T-cell (primary cell): ENCODE data around the gene SIGLEC9. TPM values are rescaled to one million over a fixed set of nuclear protein-coding genes. Genes with fewer than 3 reads are reported as not detected.

Experiments used
- ATAC-seq, 4 experiments: fragments of 200-7000 bp in 3 of 4; fragments of 150-1000 bp in 1 of 4; cut with Tn5 transposase; replicated peaks in 1 of 4; 1 replicate in 3 of 4; 2 replicates in 1 of 4; pipeline ENCODE4 v1.10.0; 2021; ENCODE audit warnings: moderate library complexity in 3 of 4, mild to moderate bottlenecking in 2 of 4, moderate number of reproducible peaks in 1 of 4
- CTCF ChIA-PET, 2 donors: fragments of 300-600 bp; sonication (Branson Sonifier 250); formaldehyde crosslinking; loops; one replicate each; lab custom pipeline; 2022; ENCODE audit warnings: antibody characterized with exemption in 2 of 2; lab: Charles Lee
- POLR2A ChIA-PET, 2 donors: fragments of 300-600 bp; sonication (Branson Sonifier 250); formaldehyde crosslinking; loops; one replicate each; lab custom pipeline; 2022; ENCODE audit warnings: antibody characterized with exemption in 2 of 2; lab: Charles Lee
- DNase-seq, 35 experiments: peaks; one replicate each; pipeline versions ENCODE4 v3.0.0 to v3.0.0-alpha.2; 2013 to 2023
- H3K27ac ChIP-seq: one replicate; pipeline ENCODE4 v1.5.1; 2013; ENCODE audit warnings: low read length
- H3K27me3 ChIP-seq, 2 experiments: replicated peaks in 1 of 2; 1 replicate in 1 of 2; 2 replicates in 1 of 2; pipeline versions ENCODE4 v1.6.1 to v1.7.0; 2013; ENCODE audit warnings: low read length in 1 of 2, mixed read lengths in 1 of 2; ENCODE audit not compliant: control insufficient read depth in 2 of 2, insufficient read depth in 2 of 2; ENCODE audit errors: extremely low read depth in 1 of 2
- H3K36me3 ChIP-seq, 2 donors: 1 replicate in 1 of 2; 2 replicates in 1 of 2; pipeline versions ENCODE4 v1.6.1 to v1.7.0; 2013; ENCODE audit warnings: low read length in 1 of 2; ENCODE audit not compliant: control insufficient read depth in 2 of 2, insufficient read depth in 1 of 2; ENCODE audit errors: extremely low read depth in 1 of 2
- H3K4me1 ChIP-seq, 2 experiments: 1 replicate in 1 of 2; 2 replicates in 1 of 2; pipeline versions ENCODE4 v1.6.1 to v1.7.0; 2013; ENCODE audit warnings: low read length in 2 of 2, mixed read lengths in 1 of 2; ENCODE audit not compliant: insufficient read depth in 2 of 2, control insufficient read depth in 1 of 2; ENCODE audit errors: extremely low read depth in 1 of 2
- H3K4me3 ChIP-seq, 2 donors: 1 replicate in 1 of 2; 2 replicates in 1 of 2; pipeline versions ENCODE4 v1.5.1 to v1.7.0; 2013; ENCODE audit warnings: mild to moderate bottlenecking in 2 of 2, low read length in 1 of 2, moderate library complexity in 1 of 2; ENCODE audit not compliant: control insufficient read depth in 1 of 2; ENCODE audit errors: extremely low read depth in 1 of 2
- H3K9me3 ChIP-seq: 2 replicates; pipeline ENCODE4 v1.7.0; 2013
- H3K27ac Mint-ChIP-seq, 2 donors: one replicate each; pipeline ENCODE4 v1.8.0; 2020 to 2021; ENCODE audit warnings: mild to moderate bottlenecking in 2 of 2, mixed read lengths in 2 of 2
- H3K27me3 Mint-ChIP-seq, 2 donors: one replicate each; pipeline ENCODE4 v1.8.0; 2021 to 2022; ENCODE audit warnings: mixed read lengths in 2 of 2
- H3K36me3 Mint-ChIP-seq: one replicate; pipeline ENCODE4 v1.8.0; 2021; ENCODE audit warnings: mixed read lengths
- H3K4me1 Mint-ChIP-seq, 3 donors: one replicate each; pipeline ENCODE4 v1.8.0; 2020 to 2022; ENCODE audit warnings: mixed read lengths in 3 of 3, mild to moderate bottlenecking in 1 of 3
- H3K4me3 Mint-ChIP-seq, 3 donors: one replicate each; pipeline ENCODE4 v1.8.0; 2020 to 2022; ENCODE audit warnings: mild to moderate bottlenecking in 3 of 3, mixed read lengths in 3 of 3, moderate library complexity in 3 of 3
- H3K9me3 Mint-ChIP-seq, 3 donors: one replicate each; pipeline ENCODE4 v1.8.0; 2020 to 2022; ENCODE audit warnings: mixed read lengths in 3 of 3
- WGBS: methylation state at CpG from one replicate; pipeline ENCODE4 v1.1.5; 2013; ENCODE audit warnings: missing lambda C conversion rate; ENCODE audit not compliant: insufficient coverage; 5-methylcytosine and 5-hydroxymethylcytosine counted together
- total RNA-seq, 35 experiments: library from RNA in 6 of 35; stranded (reverse) in 6 of 35; fragments of 120-200 nt in 1 of 35; gene quantifications; one replicate each; pipeline versions ENCODE4 v1.2.1 to v1.2.4 and lab custom pipeline; 2013 to 2026

Gene SIGLEC9
- total RNA-seq, 5 donors from 2014 or later (not counting 1 experiment from before 2014, with no cell fraction given): 0.73 to 2.6 (median 1.6) TPM

DNA sequence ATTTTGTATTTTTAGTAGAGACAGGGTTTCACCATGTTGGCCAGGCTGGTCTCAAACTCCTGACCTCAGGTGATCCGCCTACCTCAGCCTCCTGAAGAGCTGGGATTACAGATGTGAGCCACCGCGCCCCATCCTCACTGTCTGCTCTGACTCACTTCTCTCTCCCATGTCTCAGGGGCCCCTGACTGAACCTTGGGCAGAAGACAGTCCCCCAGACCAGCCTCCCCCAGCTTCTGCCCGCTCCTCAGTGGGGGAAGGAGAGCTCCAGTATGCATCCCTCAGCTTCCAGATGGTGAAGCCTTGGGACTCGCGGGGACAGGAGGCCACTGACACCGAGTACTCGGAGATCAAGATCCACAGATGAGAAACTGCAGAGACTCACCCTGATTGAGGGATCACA lies 5.0 kb downstream of the SIGLEC9 start:
- Histone ChIP-seq H3K4me1 (peaks cover 42 to 80% of the 10 kb centered on the region in 2 experiments), H3K9me3 (no peaks in the 10 kb centered on the region), H3K4me3 (no peak overlapping the region), H3K36me3 (no peaks in the 10 kb centered on the region), H3K27me3 (no peaks in the 10 kb centered on the region), H3K27ac (peak overlapping the region; percentile 27)
- no peaks in the 10 kb centered on the region for H3K36me3 Mint-ChIP-seq
- WGBS: 96% methylated on average over 6 of the region's 8 CpGs
- peaks cover 0 to 1% of the 10 kb centered on the region in 2 donors for H3K27me3 Mint-ChIP-seq
- ChIA-PET POLR2A (no interaction called here), CTCF (no interaction called here)
- DNase-seq (no peak), ATAC-seq (no peak)
- no peaks in the 10 kb centered on the region for H3K9me3 Mint-ChIP-seq
- peak overlapping the region in 1 of 3 donors; percentile 77 for H3K4me3 Mint-ChIP-seq
- peaks cover 67 to 74% (median 73%) of the 10 kb centered on the region in 3 donors for H3K4me1 Mint-ChIP-seq
- H3K27ac Mint-ChIP-seq: peak overlapping the region; percentile 69 to 80

DNA sequence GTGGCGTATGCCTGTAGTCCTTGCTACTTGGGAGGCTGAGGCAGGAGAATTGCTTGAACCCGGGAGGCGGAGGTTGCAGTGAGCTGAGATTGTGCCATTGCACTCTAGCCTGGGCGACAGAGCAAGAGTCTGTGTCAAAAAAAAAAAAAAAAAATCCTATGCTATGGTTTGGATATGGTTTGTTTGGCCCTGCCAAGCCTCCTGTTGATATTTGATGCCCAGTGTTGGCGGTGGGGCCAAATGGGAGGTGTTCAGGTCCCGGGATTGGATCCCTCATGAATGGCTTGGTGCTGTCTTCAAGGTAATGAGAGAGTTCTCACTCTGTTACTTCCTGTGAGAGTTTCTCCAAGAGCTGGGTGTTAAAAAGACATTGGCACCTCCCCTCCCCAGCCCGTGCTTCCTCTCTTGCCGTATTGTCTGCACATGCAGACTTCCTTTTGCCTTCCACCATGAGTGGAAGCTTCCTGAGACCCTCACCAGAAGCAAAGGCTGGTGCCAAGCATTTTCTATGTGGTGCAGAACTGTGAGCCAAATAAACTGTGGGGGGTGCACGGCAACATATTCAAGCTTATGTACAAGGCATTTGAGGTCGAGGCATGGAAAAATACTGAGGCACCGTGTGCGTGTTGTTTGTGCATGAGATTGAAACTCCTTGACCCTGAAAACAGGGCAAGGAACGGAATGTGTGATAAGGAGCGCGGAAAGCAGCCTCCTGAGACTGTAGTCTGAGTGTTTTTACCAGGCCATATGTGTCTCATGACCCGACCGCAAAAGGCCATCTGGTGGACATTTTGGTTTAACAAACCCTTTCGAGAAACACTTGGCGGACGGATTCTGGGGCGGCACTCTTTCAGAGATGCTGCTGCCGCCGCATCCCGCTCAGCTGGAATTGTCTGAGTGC lies 7.3 kb downstream of the SIGLEC9 start:
- H3K27ac Mint-ChIP-seq: peak overlapping the region; percentile 94
- no peaks in the 10 kb centered on the region for H3K9me3 Mint-ChIP-seq
- H3K4me3 Mint-ChIP-seq: peak overlapping the region; percentile 62 to 77 (median 74)
- H3K27me3 Mint-ChIP-seq: peaks cover 0 to 1% of the 10 kb centered on the region in 2 donors
- no peaks in the 10 kb centered on the region for H3K36me3 Mint-ChIP-seq
- ATAC-seq (peak; percentile 80 to 90 (median 86)), DNase-seq (peak in 29 of 35 experiments; percentile 22 to 59 (median 42))
- Histone ChIP-seq H3K27ac (peak overlapping the region; percentile 12), H3K4me3 (peak overlapping the region in 1 of 2 donors; percentile 17), H3K36me3 (no peaks in the 10 kb centered on the region), H3K4me1 (peaks cover 39 to 67% of the 10 kb centered on the region in 2 experiments), H3K27me3 (no peaks in the 10 kb centered on the region), H3K9me3 (no peaks in the 10 kb centered on the region)
- ChIA-PET CTCF (no interaction called here), POLR2A (interaction anchor here in 1 of 2 donors (0.7 kb wide), 1 partner anchor 473 kb away, joined by 7 read pairs; no protein-coding TSS in a partner anchor)
- 55% methylated on average over 20 of the region's 24 CpGs for WGBS
- H3K4me1 Mint-ChIP-seq: peaks cover 60 to 71% (median 69%) of the 10 kb centered on the region in 3 donors

DNA sequence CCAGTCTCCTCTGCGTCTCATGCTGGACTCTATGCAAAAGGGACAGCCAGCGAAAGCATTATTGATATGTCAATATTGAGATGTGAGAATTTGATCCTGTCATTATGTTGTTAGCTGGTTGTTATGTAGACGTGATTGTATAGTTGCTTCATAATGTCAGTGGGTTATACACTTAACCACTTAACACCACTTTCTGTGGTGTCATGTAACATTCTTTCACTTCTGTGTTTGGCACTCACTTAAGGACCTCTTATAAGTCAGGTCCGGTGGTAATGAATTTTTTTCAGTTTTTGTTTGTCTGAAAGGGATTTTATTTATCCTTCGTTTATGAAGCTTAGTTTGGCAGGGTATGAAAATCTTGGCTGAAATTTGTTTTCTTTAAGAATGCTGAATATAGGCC lies 10.3 kb downstream of the SIGLEC9 start:
- H3K4me3 ChIP-seq: no peak overlapping the region
- no peaks in the 10 kb centered on the region for H3K9me3 ChIP-seq
- WGBS: no CpG with 5 or more reads among the region's 5 CpGs
- Mint-ChIP-seq H3K36me3 (no peaks in the 10 kb centered on the region), H3K4me3 (no peak overlapping the region), H3K4me1 (peaks cover 44 to 69% (median 60%) of the 10 kb centered on the region in 3 donors), H3K27ac (no peak overlapping the region), H3K9me3 (no peaks in the 10 kb centered on the region), H3K27me3 (peaks cover 0 to 9% of the 10 kb centered on the region in 2 donors)
- no peak for ATAC-seq
- no peak overlapping the region for H3K27ac ChIP-seq
- no peaks in the 10 kb centered on the region for H3K36me3 ChIP-seq
- POLR2A ChIA-PET: no interaction called here
- H3K27me3 ChIP-seq: peaks cover 0 to 7% of the 10 kb centered on the region in 2 experiments
- CTCF ChIA-PET: interaction anchor here in 1 of 2 donors (1.1 kb wide), 1 partner anchor 14 kb away, joined by 4 read pairs; no protein-coding TSS in a partner anchor
- peaks cover 20 to 54% of the 10 kb centered on the region in 2 experiments for H3K4me1 ChIP-seq
- no peak for DNase-seq

DNA sequence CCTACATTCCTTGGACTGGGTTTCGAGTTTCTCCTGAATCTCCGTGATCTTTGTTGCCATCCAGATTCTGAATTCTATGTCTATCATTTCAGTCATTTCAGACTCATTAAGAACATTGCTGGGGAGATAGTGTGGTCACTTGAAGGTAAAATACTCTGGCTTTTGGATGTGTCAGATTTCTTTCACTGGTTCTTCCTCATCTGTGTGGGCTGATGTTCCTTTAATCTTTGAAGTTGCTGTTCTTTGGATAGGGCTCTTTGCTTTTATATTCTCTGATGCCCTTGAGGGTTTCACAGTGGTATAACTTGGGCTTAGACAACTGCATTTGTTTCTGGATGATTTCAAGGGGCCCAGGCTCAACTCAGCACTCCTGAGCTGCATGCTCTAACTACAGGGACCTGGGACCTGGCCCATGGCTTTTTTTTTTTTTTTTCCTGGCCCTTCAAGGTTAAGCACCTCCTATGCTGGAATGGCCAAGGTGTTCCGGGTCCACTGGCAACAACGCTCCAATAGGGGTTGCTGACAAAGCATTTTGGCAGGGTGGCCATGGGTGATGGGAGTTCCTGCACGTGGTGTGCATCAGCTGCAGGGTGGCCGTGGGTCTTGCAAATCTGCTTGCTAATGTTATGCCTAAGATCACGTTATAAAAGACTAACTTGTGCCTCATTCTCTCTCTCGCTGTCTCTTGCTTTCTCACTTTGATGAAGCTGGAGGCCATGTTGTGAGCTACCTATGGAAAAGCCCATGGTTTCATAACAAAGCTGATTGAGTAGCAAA lies 11.5 kb downstream of the SIGLEC9 start:
- WGBS: 63% methylated on average over 3 of the region's 8 CpGs
- Mint-ChIP-seq H3K4me1 (peaks cover 33 to 58% (median 50%) of the 10 kb centered on the region in 3 donors), H3K36me3 (no peaks in the 10 kb centered on the region), H3K4me3 (peak overlapping the region in 1 of 3 donors; percentile 70), H3K27ac (no peak overlapping the region), H3K27me3 (peaks cover 0 to 14% of the 10 kb centered on the region in 2 donors), H3K9me3 (no peaks in the 10 kb centered on the region)
- DNase-seq: no peak
- H3K27me3 ChIP-seq: peaks cover 0 to 8% of the 10 kb centered on the region in 2 experiments
- peak overlapping the region; percentile 14 for H3K27ac ChIP-seq
- no peak for ATAC-seq
- peaks cover 10 to 42% of the 10 kb centered on the region in 2 experiments for H3K4me1 ChIP-seq
- H3K36me3 ChIP-seq: no peaks in the 10 kb centered on the region
- ChIA-PET POLR2A (no interaction called here), CTCF (interaction anchor here in 1 of 2 donors (1.1 kb wide), 1 partner anchor 15 kb away, joined by 4 read pairs; no protein-coding TSS in a partner anchor)
- H3K9me3 ChIP-seq: no peaks in the 10 kb centered on the region
- no peak overlapping the region for H3K4me3 ChIP-seq

DNA sequence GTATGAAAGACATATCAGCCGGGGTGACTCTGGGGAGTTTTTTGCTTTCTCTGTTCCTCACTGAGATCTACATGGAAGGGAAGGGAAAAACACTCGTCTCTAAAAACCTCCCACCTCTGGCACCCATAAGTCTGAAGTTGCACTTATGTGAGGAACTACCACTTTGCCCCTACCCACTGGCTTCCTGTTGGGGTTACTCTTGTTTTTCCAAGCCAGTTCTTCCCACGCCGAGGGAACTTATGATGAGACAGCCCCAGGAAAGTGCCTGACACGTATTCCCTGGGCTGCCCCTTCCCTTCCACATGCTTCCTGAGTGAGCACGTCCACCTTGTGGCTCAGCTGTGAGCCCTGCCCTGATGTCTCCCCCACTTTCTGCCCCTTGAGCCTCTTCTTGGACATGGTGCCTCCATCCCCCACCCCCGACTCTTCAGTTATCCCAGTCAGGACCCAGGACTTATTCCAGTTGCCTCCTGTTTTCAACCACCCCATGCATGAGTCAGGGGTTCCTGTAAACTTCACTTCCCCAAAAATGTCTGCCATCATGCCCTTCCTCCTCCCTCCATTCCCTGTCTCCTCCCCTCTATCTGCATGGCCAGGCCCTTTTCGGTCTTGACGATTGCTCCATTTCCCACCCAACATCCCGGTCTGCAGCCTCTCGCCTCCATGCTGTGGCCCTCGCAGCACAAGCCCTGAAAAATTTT lies 12.3 kb downstream of the SIGLEC9 start:
- POLR2A ChIA-PET: no interaction called here
- CTCF ChIA-PET: no interaction called here
- no peak for DNase-seq
- peaks cover 0 to 17% of the 10 kb centered on the region in 2 donors for H3K27me3 Mint-ChIP-seq
- H3K36me3 Mint-ChIP-seq: no peaks in the 10 kb centered on the region
- peaks cover 28 to 52% (median 45%) of the 10 kb centered on the region in 3 donors for H3K4me1 Mint-ChIP-seq
- peak overlapping the region; percentile 14 for H3K27ac ChIP-seq
- H3K27ac Mint-ChIP-seq: peak overlapping the region; percentile 39 to 46
- peak overlapping the region in 1 of 3 donors; percentile 70 for H3K4me3 Mint-ChIP-seq
- H3K36me3 ChIP-seq: no peaks in the 10 kb centered on the region
- peaks cover 9 to 37% of the 10 kb centered on the region in 2 experiments for H3K4me1 ChIP-seq
- 66% methylated on average over 10 of the region's 12 CpGs for WGBS
- H3K27me3 ChIP-seq: peaks cover 0 to 15% of the 10 kb centered on the region in 2 experiments
- ATAC-seq: peak in 1 of 4 experiments; percentile 34
- H3K9me3 ChIP-seq: no peaks in the 10 kb centered on the region
- no peak overlapping the region for H3K4me3 ChIP-seq
- H3K9me3 Mint-ChIP-seq: no peaks in the 10 kb centered on the region
